NCI-H510A (cell line): ENCODE data around the gene PPM1L.
"Not testable (repeated sequence)": the region's sequence is repeated elsewhere in the genome, so short reads cannot be mapped to it uniquely, and the experiment has no call there.

Experiments used
- DNase-seq: peaks from one replicate; lab custom pipeline; 2025; lab: John Stamatoyannopoulos, UW

The PPM1L gene

GRCh38 chr3:160987982-160988964, 232.2 kb downstream of the PPM1L start:
- no peak for DNase-seq

- DNase-seq = no peak
Observed at GRCh38 chr3:160990446-160990845, 234.4 kb downstream of the PPM1L start.

- DNase-seq = no peak
Observed at GRCh38 chr3:160992712-160993111, 236.7 kb downstream of the PPM1L start.

GRCh38 chr3:160996811-160997210, 240.8 kb downstream of the PPM1L start:
- DNase-seq = no peak

GRCh38 chr3:160998581-160998980, 242.6 kb downstream of the PPM1L start:
- DNase-seq = no peak

- DNase-seq = no peak
Observed at GRCh38 chr3:160999274-160999673, 243.2 kb downstream of the PPM1L start.

- no peak for DNase-seq
Observed at GRCh38 chr3:161008086-161008485, 252.1 kb downstream of the PPM1L start.

- DNase-seq = not testable (repeated sequence)
Observed at GRCh38 chr3:161010151-161010550, 254.1 kb downstream of the PPM1L start.

GRCh38 chr3:161014843-161015749, 259.1 kb downstream of the PPM1L start:
- DNase-seq = no peak

- DNase-seq = no peak
Observed at GRCh38 chr3:161016417-161017313, 260.6 kb downstream of the PPM1L start.

GRCh38 chr3:161017971-161018370, 261.9 kb downstream of the PPM1L start:
- no peak for DNase-seq

- no peak for DNase-seq
Observed at GRCh38 chr3:161020256-161020655, 264.2 kb downstream of the PPM1L start.

- no peak for DNase-seq
Observed at GRCh38 chr3:161025911-161026310, 269.9 kb downstream of the PPM1L start.

- DNase-seq = no peak
Observed at GRCh38 chr3:161026612-161027510, 270.8 kb downstream of the PPM1L start.

- peak; percentile 8 for DNase-seq
Observed at GRCh38 chr3:161028555-161029153, 272.6 kb downstream of the PPM1L start.

GRCh38 chr3:161031134-161031533, 275.1 kb downstream of the PPM1L start:
- DNase-seq = no peak

GRCh38 chr3:161034913-161035550, 279.0 kb downstream of the PPM1L start:
- DNase-seq = not testable (repeated sequence)

- no peak for DNase-seq
Observed at GRCh38 chr3:161035711-161036110, 279.7 kb downstream of the PPM1L start.

GRCh38 chr3:161038725-161039124, 282.7 kb downstream of the PPM1L start:
- DNase-seq = no peak
